Measurements from ENCODE around the gene AP1G1.

- no peak for TF ChIP-seq CTCF (IDR thresholded peaks at IDR 0.05)
- no peak for TF ChIP-seq POLR2AphosphoS5 (IDR thresholded peaks at IDR 0.05)
- TF ChIP-seq POLR2A (IDR thresholded peaks at IDR 0.05), result no peak
- TF ChIP-seq EP300 (IDR thresholded peaks at IDR 0.05), result no peak
Observed at GRCh38 chr16:71748226-71748625, 60.4 kb downstream of the AP1G1 start.

Measured in suprapubic skin (tissue), 4 donors.